ENCODE measurements around the gene SGMS2.
"Not testable (repeated sequence)": the region's sequence is repeated elsewhere in the genome, so short reads cannot be mapped to it uniquely, and the experiment has no call there.

Gene SGMS2

GRCh38 chr4:107915220-107915619 lies 90.5 kb downstream of the SGMS2 start:
- no peak overlapping the region for H3K4me3 ChIP-seq (ENCODE audit: low read depth, low read length)
- TF ChIP-seq CTCF (IDR thresholded peaks at IDR 0.05; ENCODE audit: insufficient read depth, low read depth, low read length, missing control alignments) = no peak
- no peak for DNase-seq (ENCODE audit: low read depth)

- no peak overlapping the region for H3K4me3 ChIP-seq (ENCODE audit: low read depth, low read length)
- no peak for TF ChIP-seq CTCF (IDR thresholded peaks at IDR 0.05; ENCODE audit: insufficient read depth, low read depth, low read length, missing control alignments)
- DNase-seq (ENCODE audit: low read depth) = no peak
These were observed 91.9 kb downstream of the SGMS2 start for GRCh38 chr4:107916623-107917022.

- DNase-seq (ENCODE audit: low read depth) = no peak
These were observed 92.8 kb downstream of the SGMS2 start for GRCh38 chr4:107917500-107917899.

GRCh38 chr4:107922486-107923473 lies 98.0 kb downstream of the SGMS2 start:
- no peak overlapping the region for H3K4me3 ChIP-seq (ENCODE audit: low read depth, low read length)
- DNase-seq (ENCODE audit: low read depth) = no peak
- TF ChIP-seq CTCF (IDR thresholded peaks at IDR 0.05; ENCODE audit: insufficient read depth, low read depth, low read length, missing control alignments) = no peak

More at GRCh38 chr4:107917500-107917899, 92.8 kb downstream of the SGMS2 start:
- no peak overlapping the region for H3K4me3 ChIP-seq (ENCODE audit: low read depth, low read length)
- TF ChIP-seq CTCF (IDR thresholded peaks at IDR 0.05; ENCODE audit: insufficient read depth, low read depth, low read length, missing control alignments) = no peak

GRCh38 chr4:107925713-107926112 lies 101.0 kb downstream of the SGMS2 start:
- not testable (repeated sequence) for H3K4me3 ChIP-seq (ENCODE audit: low read depth, low read length); DNase-seq (ENCODE audit: low read depth)

- not testable (repeated sequence) for H3K4me3 ChIP-seq (ENCODE audit: low read depth, low read length); DNase-seq (ENCODE audit: low read depth)
These were observed 102.1 kb downstream of the SGMS2 start for GRCh38 chr4:107926875-107927274.

GRCh38 chr4:107930821-107931774 lies 106.4 kb downstream of the SGMS2 start, which contains the start of gene CYP2U1:
CYP2U1 (plus strand) TSS chr4:107931549; CDS start chr4:107931644, 95 bp downstream.
- DNase-seq (ENCODE audit: low read depth) = peak; percentile 86
- H3K4me3 ChIP-seq (ENCODE audit: low read depth, low read length) = peak within 1 kb of the TSS; percentile 87
- no peak for TF ChIP-seq CTCF (IDR thresholded peaks at IDR 0.05; ENCODE audit: insufficient read depth, low read depth, low read length, missing control alignments)

Data from GM12865 (cell line).